Activated CD4-positive, alpha-beta memory T cell treated with anti-CD3 and anti-CD28 coated beads, Interleukin-2, amount 10 ng/mL, durations not matched to agents 7 days and 5 days (primary cell): ENCODE measurements around the gene TSPAN5. TPM values are rescaled to one million over a fixed set of nuclear protein-coding genes. Genes with fewer than 3 reads are reported as not detected.
"Not testable (repeated sequence)": the region's sequence is repeated elsewhere in the genome, so short reads cannot be mapped to it uniquely, and the experiment has no call there.

Experiments
- CTCF ChIA-PET: fragments of 350-600 bp; sonication (Branson Sonifier 250); formaldehyde crosslinking; loops from one replicate; lab custom pipeline; 2021; ENCODE audit warnings: antibody characterized with exemption, inconsistent platforms; lab: Charles Lee
- POLR2A ChIA-PET: fragments of 350-600 bp; sonication (Branson Sonifier 250); formaldehyde crosslinking; loops from one replicate; lab custom pipeline; 2021; ENCODE audit warnings: antibody characterized with exemption; lab: Charles Lee
- DNase-seq: peaks from one replicate; pipeline ENCODE4 v3.0.0-alpha.2; 2020
- H3K27ac Mint-ChIP-seq: one replicate; pipeline ENCODE4 v1.8.0; 2021; ENCODE audit warnings: mild to moderate bottlenecking, mixed read lengths
- H3K27me3 Mint-ChIP-seq: one replicate; pipeline ENCODE4 v1.8.0; 2021; ENCODE audit warnings: mixed read lengths
- H3K36me3 Mint-ChIP-seq: one replicate; pipeline ENCODE4 v1.8.0; 2021; ENCODE audit warnings: low read depth, mixed read lengths
- H3K4me1 Mint-ChIP-seq: one replicate; pipeline ENCODE4 v1.8.0; 2021; ENCODE audit warnings: mixed read lengths
- H3K4me3 Mint-ChIP-seq: one replicate; pipeline ENCODE4 v1.8.0; 2021; ENCODE audit warnings: mild to moderate bottlenecking, mixed read lengths
- H3K9me3 Mint-ChIP-seq: one replicate; pipeline ENCODE4 v1.8.0; 2021; ENCODE audit warnings: mixed read lengths
- total RNA-seq, 2 experiments: library from RNA; stranded (reverse); gene quantifications; one replicate each; pipeline ENCODE4 v1.2.3, GENCODE V29; 2021

Gene TSPAN5
- total RNA-seq, 2 experiments from 2014 or later = 21.8 to 22.6 TPM

DNA sequence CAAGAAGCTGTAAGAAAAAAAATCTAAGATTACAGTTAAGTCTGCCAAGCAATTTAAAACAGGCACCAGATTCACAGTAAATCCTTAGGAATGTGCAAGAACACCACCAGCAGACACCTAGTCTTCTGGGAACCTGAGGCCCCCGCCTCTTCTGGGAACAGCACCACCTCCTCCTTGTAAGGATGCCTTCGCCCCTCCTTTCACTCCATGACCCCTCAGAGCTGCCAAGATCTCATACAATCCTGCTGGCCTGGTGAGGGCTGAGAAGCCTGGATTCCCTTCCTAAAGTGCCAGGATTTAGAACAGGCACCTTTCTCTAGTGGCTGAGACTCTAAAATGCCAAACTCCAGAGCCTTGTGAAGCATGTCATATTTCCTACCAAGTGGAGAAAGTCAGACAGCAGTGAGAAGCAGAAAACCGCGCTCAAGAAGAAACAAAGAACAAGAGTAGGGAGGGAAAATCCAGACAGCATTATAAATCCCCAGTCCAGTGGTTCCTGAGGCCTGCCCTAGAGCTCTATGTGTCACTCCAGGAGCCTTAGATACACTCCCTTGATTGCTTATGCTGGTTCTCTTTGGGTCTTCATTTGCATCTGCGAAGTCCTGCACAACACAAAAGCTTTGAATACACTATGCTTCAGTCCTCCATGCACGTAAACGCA, 166.4 kb downstream of the TSPAN5 start:
- CTCF ChIA-PET = no interaction called here
- no peak overlapping the region for H3K27ac Mint-ChIP-seq
- H3K4me1 Mint-ChIP-seq = peaks cover 13% of the 10 kb centered on the region
- no peaks in the 10 kb centered on the region for H3K9me3 Mint-ChIP-seq
- DNase-seq = no peak
- no peak overlapping the region for H3K4me3 Mint-ChIP-seq
- peaks cover 5% of the 10 kb centered on the region for H3K36me3 Mint-ChIP-seq
- H3K27me3 Mint-ChIP-seq = no peaks in the 10 kb centered on the region
- POLR2A ChIA-PET = no interaction called here

DNA sequence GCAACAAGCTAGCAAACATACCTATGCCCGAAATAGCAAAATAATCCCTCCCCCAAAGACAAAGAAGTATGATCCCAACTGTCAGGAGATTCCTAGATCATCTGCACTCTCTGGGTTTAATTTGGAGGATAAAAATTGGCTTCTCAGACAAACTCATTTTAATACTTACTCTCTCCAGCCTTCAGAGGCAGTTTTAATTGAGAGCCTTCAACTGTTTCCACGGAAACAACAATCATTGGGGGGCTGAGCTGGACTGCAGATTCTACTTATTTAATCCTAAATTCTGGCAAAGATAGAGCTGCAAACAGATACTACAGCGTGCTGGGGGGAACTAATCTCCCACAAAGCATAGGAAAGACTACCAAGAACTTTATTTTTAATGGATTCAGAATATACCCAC, 168.2 kb downstream of the TSPAN5 start:
- POLR2A ChIA-PET = no interaction called here
- H3K27me3 Mint-ChIP-seq = no peaks in the 10 kb centered on the region
- peaks cover 27% of the 10 kb centered on the region for H3K4me1 Mint-ChIP-seq
- H3K36me3 Mint-ChIP-seq = peaks cover 7% of the 10 kb centered on the region
- H3K9me3 Mint-ChIP-seq = no peaks in the 10 kb centered on the region
- CTCF ChIA-PET = interaction anchor here (0.9 kb wide), 1 partner anchor 22 kb away, joined by 3 read pairs; no protein-coding TSS in a partner anchor
- no peak for DNase-seq
- H3K4me3 Mint-ChIP-seq = no peak overlapping the region
- H3K27ac Mint-ChIP-seq = no peak overlapping the region

DNA sequence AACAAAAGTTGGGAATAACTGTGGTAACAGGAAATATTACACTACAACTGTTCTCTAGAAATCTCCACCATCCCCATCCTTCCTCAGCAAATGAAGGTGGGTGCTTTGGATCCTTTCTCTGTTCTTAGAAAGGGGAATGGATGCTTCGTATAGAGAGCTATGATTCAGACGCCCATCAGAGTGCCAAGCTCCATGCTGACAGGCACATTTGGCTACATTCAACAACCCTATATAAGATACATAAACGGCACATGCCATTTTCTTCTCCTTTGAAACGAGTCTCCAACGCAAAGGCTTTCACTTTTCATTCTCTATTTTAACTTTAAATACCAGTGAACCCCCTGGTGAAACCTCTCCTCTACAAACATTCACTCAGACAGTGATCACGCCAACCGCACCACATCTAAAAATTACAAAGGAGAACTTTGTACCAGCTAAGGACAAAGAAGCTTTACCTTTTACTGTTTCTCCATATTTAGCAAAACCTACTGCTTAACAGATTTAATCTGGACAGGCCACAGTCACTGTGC, 172.5 kb downstream of the TSPAN5 start:
- Mint-ChIP-seq H3K27ac (peak overlapping the region; percentile 32), H3K9me3 (no peaks in the 10 kb centered on the region), H3K4me3 (no peak overlapping the region), H3K27me3 (no peaks in the 10 kb centered on the region), H3K4me1 (peaks cover 54% of the 10 kb centered on the region), H3K36me3 (peaks cover 15% of the 10 kb centered on the region)
- CTCF ChIA-PET = interaction anchor here (1.3 kb wide), 1 partner anchor 18 kb away, joined by 4 read pairs; no protein-coding TSS in a partner anchor
- POLR2A ChIA-PET = no interaction called here
- no peak for DNase-seq

DNA sequence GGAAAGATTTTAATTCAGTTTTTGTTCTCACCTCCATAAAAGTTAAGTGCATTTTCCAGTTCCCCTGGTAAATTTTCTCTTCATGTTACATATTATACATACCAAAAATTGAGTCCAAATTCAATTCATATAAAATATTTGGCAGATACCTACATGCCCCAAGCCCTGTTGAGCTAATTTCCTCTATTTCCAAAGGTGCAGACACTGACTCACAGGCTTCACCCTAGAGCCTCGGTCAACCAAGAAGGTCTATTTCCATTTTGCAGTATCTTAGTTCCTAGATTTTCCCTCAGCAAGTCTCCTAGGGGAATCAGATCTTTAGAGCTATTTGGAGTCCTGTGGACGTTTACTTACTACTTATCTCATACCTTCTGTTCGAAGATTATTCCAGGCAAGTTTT, 174.4 kb downstream of the TSPAN5 start:
- no peaks in the 10 kb centered on the region for H3K27me3 Mint-ChIP-seq
- POLR2A ChIA-PET = interaction anchor here (1.3 kb wide), 1 partner anchor 445 kb away, joined by 3 read pairs; the partner anchor contains the start of gene EIF4E
- no peak overlapping the region for H3K4me3 Mint-ChIP-seq
- H3K27ac Mint-ChIP-seq = no peak overlapping the region
- CTCF ChIA-PET = no interaction called here
- peaks cover 16% of the 10 kb centered on the region for H3K36me3 Mint-ChIP-seq
- H3K9me3 Mint-ChIP-seq = no peaks in the 10 kb centered on the region
- H3K4me1 Mint-ChIP-seq = peaks cover 70% of the 10 kb centered on the region
- DNase-seq = no peak

DNA sequence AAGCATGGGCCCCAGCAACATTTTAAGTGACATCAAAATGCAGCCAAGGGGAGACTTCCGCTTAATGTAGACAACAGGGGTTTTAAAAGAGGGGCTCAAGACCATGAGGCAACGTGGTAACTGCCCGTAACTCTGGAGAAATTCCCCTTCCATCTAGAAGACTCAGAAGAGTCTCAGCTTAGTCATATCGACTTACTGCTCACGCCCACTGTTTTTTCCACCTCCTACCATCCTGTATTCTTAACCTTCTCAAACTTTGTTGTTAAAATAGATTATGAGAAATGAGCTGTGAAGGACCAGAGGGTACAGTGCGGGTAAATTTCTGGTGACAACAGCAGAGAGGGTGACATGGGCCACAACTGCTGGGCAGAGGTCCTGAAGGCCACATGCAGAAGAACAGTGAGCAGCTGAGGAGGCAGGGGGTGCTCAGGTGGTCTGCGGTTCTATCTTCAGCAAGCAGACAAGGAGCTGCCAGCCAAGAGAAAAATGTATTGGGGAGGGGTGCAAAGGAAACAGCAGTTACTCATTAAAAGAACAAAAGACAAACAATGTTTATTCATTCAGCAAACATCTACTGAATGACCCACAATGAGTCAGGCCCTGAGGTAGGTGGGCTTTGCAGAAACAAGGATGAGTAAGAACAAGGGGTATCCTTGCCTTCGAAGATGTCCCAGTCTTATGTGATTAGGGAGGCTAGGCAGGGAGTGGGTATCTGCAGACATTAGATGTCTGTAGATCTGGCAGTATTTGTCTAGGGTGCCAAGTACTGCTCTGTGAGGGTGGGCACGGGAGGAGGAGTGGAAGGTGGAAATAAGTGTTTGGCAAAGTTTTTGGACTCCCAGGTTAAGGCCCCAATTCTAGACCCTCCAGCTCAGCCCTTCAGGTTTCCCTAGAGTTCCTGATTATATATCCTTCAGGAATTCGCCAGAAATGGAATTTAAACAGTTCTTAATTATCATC, 175.3 kb downstream of the TSPAN5 start:
- Mint-ChIP-seq H3K4me1 (peaks cover 78% of the 10 kb centered on the region), H3K4me3 (peak overlapping the region; percentile 2), H3K9me3 (no peaks in the 10 kb centered on the region), H3K27ac (peak overlapping the region; percentile 55), H3K36me3 (peaks cover 25% of the 10 kb centered on the region), H3K27me3 (no peaks in the 10 kb centered on the region)
- ChIA-PET CTCF (interaction anchor here (1.8 kb wide), 1 partner anchor 512 kb away, joined by 7 read pairs; the partner anchor contains the start of gene METAP1), POLR2A (no interaction called here)
- DNase-seq = peak; percentile 20

DNA sequence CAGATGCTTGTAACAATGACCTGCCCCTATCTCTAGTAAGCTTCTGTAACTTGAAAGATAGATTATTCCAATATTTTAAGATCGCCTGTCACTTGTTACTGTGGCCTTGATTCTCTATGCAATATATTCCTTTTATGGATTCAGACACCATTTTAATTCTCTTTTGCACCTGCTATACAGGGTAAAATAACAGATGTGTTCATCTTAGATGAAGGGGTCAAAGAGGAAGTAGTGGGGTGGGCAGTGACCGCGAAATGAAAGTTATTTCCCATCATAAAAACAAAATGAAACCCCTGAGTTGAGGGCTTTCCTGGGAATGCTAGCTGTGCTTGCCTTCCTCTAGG, 175.9 kb downstream of the TSPAN5 start:
- Mint-ChIP-seq H3K4me1 (peaks cover 79% of the 10 kb centered on the region), H3K27ac (peak overlapping the region; percentile 55), H3K27me3 (no peaks in the 10 kb centered on the region), H3K36me3 (peaks cover 28% of the 10 kb centered on the region), H3K9me3 (no peaks in the 10 kb centered on the region), H3K4me3 (no peak overlapping the region)
- ChIA-PET CTCF (interaction anchor here (1.8 kb wide), 1 partner anchor 513 kb away, joined by 7 read pairs; the partner anchor contains the start of gene METAP1), POLR2A (no interaction called here)
- no peak for DNase-seq

DNA sequence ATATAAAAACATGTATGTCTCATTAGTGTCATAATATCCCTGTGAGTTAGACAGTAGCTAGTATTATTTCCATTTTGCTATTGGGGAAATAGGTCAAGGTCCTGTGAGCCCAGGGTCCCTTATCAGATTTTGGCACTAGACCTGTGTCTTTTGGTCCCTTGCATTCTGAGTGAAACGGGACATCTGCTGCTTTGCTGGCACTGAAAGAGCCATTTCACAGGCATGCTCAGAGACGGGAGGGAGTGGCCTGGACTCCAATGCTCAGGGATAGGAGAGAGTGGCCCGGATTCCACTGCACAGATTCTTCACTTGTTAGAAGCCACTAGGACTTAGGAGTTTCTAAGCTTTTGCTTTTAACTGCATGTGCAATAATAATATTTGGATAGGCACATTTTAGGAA, 177.2 kb downstream of the TSPAN5 start:
- Mint-ChIP-seq H3K27me3 (no peaks in the 10 kb centered on the region), H3K9me3 (no peaks in the 10 kb centered on the region), H3K27ac (no peak overlapping the region), H3K36me3 (peaks cover 38% of the 10 kb centered on the region), H3K4me1 (peaks cover 74% of the 10 kb centered on the region), H3K4me3 (no peak overlapping the region)
- DNase-seq = no peak
- CTCF ChIA-PET = interaction anchor here (0.9 kb wide), 1 partner anchor 14 kb away, joined by 4 read pairs; no protein-coding TSS in a partner anchor
- POLR2A ChIA-PET = interaction anchor here (1.2 kb wide), 1 partner anchor 338 kb away, joined by 4 read pairs; the partner anchor contains the start of gene STPG2

DNA sequence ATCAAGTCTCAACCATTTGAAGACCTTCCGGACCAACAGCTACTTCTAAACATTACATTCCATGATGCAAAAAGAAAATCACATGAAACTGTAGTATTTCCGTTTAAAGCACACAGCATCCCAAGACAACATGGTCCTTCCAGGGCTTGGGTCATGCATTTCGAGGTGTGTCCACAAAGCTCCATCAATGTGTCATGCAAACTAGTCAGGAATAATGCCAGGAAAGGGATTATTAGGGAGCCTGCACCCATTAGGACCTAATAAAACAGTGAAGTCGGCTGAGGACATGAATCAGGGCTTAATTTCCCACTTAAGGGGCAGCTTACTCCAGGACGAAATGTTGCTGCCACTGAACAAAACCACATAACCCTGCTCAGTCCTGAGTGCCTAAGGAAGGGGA, 177.9 kb downstream of the TSPAN5 start:
- ChIA-PET POLR2A (no interaction called here), CTCF (interaction anchor here (0.9 to 3.2 kb wide), 2 partner anchors 13 kb away, joined by 4 to 9 read pairs; no protein-coding TSS in a partner anchor)
- DNase-seq = no peak
- Mint-ChIP-seq H3K36me3 (peaks cover 41% of the 10 kb centered on the region), H3K27me3 (no peaks in the 10 kb centered on the region), H3K27ac (no peak overlapping the region), H3K4me3 (no peak overlapping the region), H3K9me3 (no peaks in the 10 kb centered on the region), H3K4me1 (peaks cover 67% of the 10 kb centered on the region)

DNA sequence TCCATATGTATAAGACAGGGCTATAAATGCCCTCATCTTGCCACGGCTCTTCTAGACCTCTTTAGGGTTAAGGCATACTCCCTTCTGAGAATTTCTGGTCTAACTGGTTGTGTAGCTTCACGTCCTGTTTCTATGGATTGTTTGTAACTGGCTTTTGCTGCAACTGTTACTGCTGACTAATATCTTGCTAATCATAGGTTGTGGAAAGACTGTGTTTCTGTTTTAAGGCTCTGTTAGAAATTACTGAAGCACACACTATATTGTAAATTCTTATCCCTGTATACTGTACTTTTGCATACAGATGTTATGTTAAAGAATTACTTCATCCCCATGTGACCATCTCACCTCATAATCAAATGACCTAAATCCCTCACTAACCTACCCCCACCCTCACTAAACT, 178.8 kb downstream of the TSPAN5 start:
- POLR2A ChIA-PET = interaction anchor here (1.4 kb wide), 1 partner anchor 178 kb away, joined by 3 read pairs; no protein-coding TSS in a partner anchor
- CTCF ChIA-PET = interaction anchor here (3.2 kb wide), 1 partner anchor 12 kb away, joined by 9 read pairs; no protein-coding TSS in a partner anchor
- not testable (repeated sequence) for H3K4me3 Mint-ChIP-seq, H3K27me3 Mint-ChIP-seq, H3K9me3 Mint-ChIP-seq, DNase-seq, H3K27ac Mint-ChIP-seq
- Mint-ChIP-seq H3K36me3 (peaks cover 44% of the 10 kb centered on the region), H3K4me1 (peaks cover 61% of the 10 kb centered on the region)

DNA sequence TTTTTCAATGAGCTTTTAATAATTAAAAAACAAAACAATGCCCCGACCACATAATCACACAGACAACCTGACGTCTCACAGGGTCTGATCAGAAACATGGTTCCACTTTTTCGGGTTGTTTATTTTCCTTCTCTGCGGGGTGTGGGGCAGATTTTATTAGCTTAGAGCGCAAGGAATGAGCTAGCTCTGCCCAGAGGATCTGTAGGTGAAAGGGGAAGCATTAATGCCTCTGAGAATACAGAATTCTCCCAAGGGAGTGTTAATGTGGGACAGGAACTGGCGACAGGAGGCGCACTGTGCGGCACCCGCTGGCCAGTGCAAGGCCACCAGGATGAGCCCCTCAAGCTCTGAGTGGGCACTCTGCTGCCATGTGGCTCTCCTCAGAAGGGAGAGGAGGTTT, 181.5 kb downstream of the TSPAN5 start:
- Mint-ChIP-seq H3K36me3 (peaks cover 58% of the 10 kb centered on the region), H3K4me3 (no peak overlapping the region), H3K27ac (no peak overlapping the region), H3K9me3 (no peaks in the 10 kb centered on the region), H3K4me1 (peaks cover 39% of the 10 kb centered on the region), H3K27me3 (no peaks in the 10 kb centered on the region)
- ChIA-PET CTCF (interaction anchor here (0.6 to 0.9 kb wide), 2 partner anchors 9 to 23 kb away, joined by 3 read pairs; no protein-coding TSS in a partner anchor), POLR2A (no interaction called here)
- DNase-seq = no peak

DNA sequence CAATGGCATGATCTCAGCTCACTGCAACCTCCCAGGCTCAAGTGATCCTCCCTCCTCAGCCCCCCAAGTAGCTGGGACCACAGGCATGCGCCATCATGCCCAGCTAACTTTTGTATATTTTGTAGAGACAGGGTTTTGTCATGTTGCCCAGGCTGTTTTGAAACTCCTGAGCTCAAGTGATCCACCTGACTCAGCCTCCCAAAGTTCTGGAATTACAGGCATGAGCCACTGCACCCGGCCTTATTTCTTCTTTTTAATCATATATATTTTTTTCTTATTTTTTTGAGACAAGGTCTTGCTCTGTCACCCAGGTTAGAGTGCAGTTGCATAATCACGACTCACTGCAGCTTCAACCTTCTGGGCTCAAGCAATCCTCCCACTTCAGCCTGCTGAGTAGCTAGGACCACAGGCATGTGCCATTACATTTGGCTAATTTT, 184.0 kb downstream of the TSPAN5 start:
- peaks cover 77% of the 10 kb centered on the region for H3K36me3 Mint-ChIP-seq
- ChIA-PET CTCF (interaction anchor here (1.0 kb wide), 1 partner anchor 521 kb away, joined by 3 read pairs; the partner anchor contains the start of gene METAP1), POLR2A (no interaction called here)
- H3K27ac Mint-ChIP-seq = no peak overlapping the region
- H3K9me3 Mint-ChIP-seq = no peaks in the 10 kb centered on the region
- no peak for DNase-seq
- no peak overlapping the region for H3K4me3 Mint-ChIP-seq
- H3K4me1 Mint-ChIP-seq = peaks cover 35% of the 10 kb centered on the region
- no peaks in the 10 kb centered on the region for H3K27me3 Mint-ChIP-seq

DNA sequence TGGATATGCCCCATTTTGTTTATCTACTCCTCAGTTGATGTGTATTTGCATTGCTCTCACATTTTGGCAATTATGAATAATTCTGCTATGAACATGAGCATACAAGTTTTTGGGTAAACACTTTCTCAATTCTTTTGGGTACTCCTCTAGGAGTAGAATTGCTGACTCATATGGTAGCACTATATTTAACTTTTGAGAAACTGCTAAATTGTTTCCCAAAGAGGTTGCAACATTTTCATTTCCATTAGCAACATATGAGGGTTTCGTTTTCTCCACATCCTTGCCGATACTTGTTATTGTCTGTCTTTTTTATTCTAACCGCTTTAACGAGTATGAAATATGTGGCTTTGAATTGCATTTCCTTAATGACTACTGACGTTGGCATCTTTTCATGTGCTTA, 185.4 kb downstream of the TSPAN5 start:
- CTCF ChIA-PET = no interaction called here
- H3K27me3 Mint-ChIP-seq = no peaks in the 10 kb centered on the region

More for the DNA sequence above, 185.4 kb downstream of the TSPAN5 start:
- Mint-ChIP-seq H3K4me3 (no peak overlapping the region), H3K27ac (no peak overlapping the region), H3K36me3 (peaks cover 64% of the 10 kb centered on the region), H3K9me3 (no peaks in the 10 kb centered on the region), H3K4me1 (peaks cover 23% of the 10 kb centered on the region)
- POLR2A ChIA-PET = no interaction called here
- DNase-seq = no peak
